HepG2 (cell line): ENCODE results near the gene AMOTL2. TPM values are rescaled to one million over a fixed set of nuclear protein-coding genes. Genes with fewer than 3 reads are reported as not detected.

Experiments
- CSRNP1 ChIP-seq: sonication (generic); formaldehyde crosslinking; IDR thresholded peaks from 2 replicates; pipeline ENCODE4 v1.8.1; 2023; ENCODE audit warnings: mild to moderate bottlenecking, missing genetic modification reagents
- DPF2 ChIP-seq: sonication (generic); formaldehyde crosslinking; IDR thresholded peaks from 2 replicates; pipeline ENCODE4 v1.4.0; 2020; ENCODE audit warnings: mild to moderate bottlenecking, low read depth, missing genetic modification reagents, borderline replicate concordance
- DZIP1 ChIP-seq: sonication (generic); formaldehyde crosslinking; IDR thresholded peaks from 2 replicates; pipeline ENCODE4 v1.5.0; 2020; ENCODE audit warnings: mild to moderate bottlenecking, missing genetic modification reagents
- EEA1 ChIP-seq: sonication (generic); formaldehyde crosslinking; IDR thresholded peaks from 2 replicates; pipeline ENCODE4 v1.5.1; 2020; ENCODE audit warnings: mild to moderate bottlenecking, missing genetic modification reagents, borderline replicate concordance
- ELK4 ChIP-seq: sonication (generic); formaldehyde crosslinking; IDR thresholded peaks from 2 replicates; pipeline ENCODE4 v1.9.0; 2021; ENCODE audit warnings: missing genetic modification reagents, borderline replicate concordance
- FOXJ3 ChIP-seq: sonication (generic); formaldehyde crosslinking; IDR thresholded peaks from 2 replicates; pipeline ENCODE4 v1.4.0; 2020; ENCODE audit warnings: missing genetic modification reagents, mild to moderate bottlenecking, borderline replicate concordance
- KDM6A ChIP-seq: IDR thresholded peaks from 2 replicates; pipeline ENCODE4 v1.6.1; 2016; ENCODE audit warnings: low read depth
- MAFK ChIP-seq, 2 experiments: IDR thresholded peaks in 1 of 2; conservative IDR thresholded peaks in 1 of 2; 2 replicates each; pipeline ENCODE4 v1.6.1; 2011; ENCODE audit warnings: improper control_type of control experiment in 2 of 2, low read length in 2 of 2
- NCOA2 ChIP-seq: sonication (generic); formaldehyde crosslinking; IDR thresholded peaks from 2 replicates; pipeline ENCODE4 v1.8.0; 2022; ENCODE audit warnings: inconsistent platforms
- NFIC ChIP-seq: IDR thresholded peaks from 2 replicates; pipeline ENCODE4 v1.6.1; 2012; ENCODE audit warnings: mild to moderate bottlenecking, low read length, inconsistent platforms
- NR2C2 ChIP-seq: sonication (generic); formaldehyde crosslinking; IDR thresholded peaks from 2 replicates; pipeline ENCODE4 v1.4.0; 2020; ENCODE audit warnings: missing genetic modification reagents, mild to moderate bottlenecking, moderate library complexity, borderline replicate concordance
- RFX5 ChIP-seq: IDR thresholded peaks from 2 replicates; pipeline ENCODE4 v1.6.1; 2011; ENCODE audit warnings: low read depth, low read length, improper control_type of control experiment
- TOE1 ChIP-seq: sonication (generic); formaldehyde crosslinking; IDR thresholded peaks from 2 replicates; pipeline ENCODE4 v1.4.0; 2020; ENCODE audit warnings: mild to moderate bottlenecking, missing genetic modification reagents
- XRCC5 ChIP-seq: fragments of 200-400 bp; formaldehyde crosslinking; optimal IDR thresholded peaks from 2 replicates; pipeline ENCODE3; 2017; ENCODE audit warnings: mild to moderate bottlenecking, low read length
- ZBTB8A ChIP-seq: sonication (generic); formaldehyde crosslinking; IDR thresholded peaks from 2 replicates; pipeline ENCODE4 v1.4.0; 2020; ENCODE audit warnings: mild to moderate bottlenecking, low read depth, missing genetic modification reagents, borderline replicate concordance
- ZHX1 ChIP-seq: sonication (generic); formaldehyde crosslinking; IDR thresholded peaks from 2 replicates; pipeline ENCODE4 v1.8.1; 2022; ENCODE audit warnings: low read depth, mild to moderate bottlenecking, missing genetic modification reagents
- ZNF460 ChIP-seq: sonication (generic); formaldehyde crosslinking; IDR thresholded peaks from 2 replicates; pipeline ENCODE4 v1.5.1; 2020; ENCODE audit warnings: missing genetic modification reagents, mild to moderate bottlenecking, borderline replicate concordance
- ZNF547 ChIP-seq: sonication (generic); formaldehyde crosslinking; IDR thresholded peaks from 2 replicates; pipeline ENCODE4 v1.5.1; 2020; ENCODE audit warnings: mild to moderate bottlenecking, missing genetic modification reagents
- ZNF567 ChIP-seq: sonication (generic); formaldehyde crosslinking; IDR thresholded peaks from 2 replicates; pipeline ENCODE4 v1.8.1; 2023; ENCODE audit warnings: mild to moderate bottlenecking, missing genetic modification reagents, borderline replicate concordance
- ZNF792 ChIP-seq: IDR thresholded peaks from 2 replicates; pipeline ENCODE4 v1.6.1; 2016
- ZNF841 ChIP-seq: sonication (generic); formaldehyde crosslinking; IDR thresholded peaks from 2 replicates; pipeline ENCODE4 v1.8.1; 2023; ENCODE audit warnings: missing genetic modification reagents, borderline replicate concordance
- ZSCAN12 ChIP-seq: sonication (generic); formaldehyde crosslinking; IDR thresholded peaks from 2 replicates; pipeline ENCODE4 v1.9.0; 2021; ENCODE audit warnings: mild to moderate bottlenecking, missing genetic modification reagents
- polyA plus RNA-seq, 8 experiments: library from polyadenylated mRNA; depleted of rRNA in 3 of 8; stranded (reverse) in 7 of 8; unstranded in 1 of 8; fragments of >200 nt; fragmentation: Illumina TruSeq in 4 of 8; extraction: Trizol in 4 of 8; gene quantifications; 2 replicates each; pipeline versions ENCODE4 v1.2.1 to v1.2.3, GENCODE V29; 2011 to 2016; ENCODE audit warnings: low read depth in 4 of 8, missing spikeins in 1 of 8, mixed read lengths in 1 of 8; ENCODE audit not compliant: insufficient read depth in 1 of 8
- total RNA-seq, 5 experiments: library from RNA; depleted of rRNA; stranded (reverse); fragments of >200 nt; fragmentation: Illumina TruSeq; extraction: Trizol; gene quantifications; 2 replicates each; pipeline ENCODE4 v1.2.3, GENCODE V29; 2016; ENCODE audit warnings: low read depth in 1 of 5

Gene AMOTL2
- total and polyA plus RNA-seq, 2 of the 13 experiments (the other 11 are each of a cell fraction or from before 2014, with no cell fraction given), result 17.3 to 18.5 TPM

GRCh38 chr3:134419214-134419959, 45.1 kb upstream of the AMOTL2 start (continued):
- TF ChIP-seq TOE1 (CRISPR knock-in tag) (no peak), DZIP1 (CRISPR knock-in tag) (no peak), KDM6A (peak; percentile 40; the same call in 1 of the 2 replicates), NFIC (peak; percentile 71; the same call in 1 of the 2 replicates), ZBTB8A (CRISPR knock-in tag) (no peak), ZNF567 (CRISPR knock-in tag) (no peak), CSRNP1 (no peak), ZSCAN12 (CRISPR knock-in tag) (no peak), ZNF547 (CRISPR knock-in tag) (no peak), ZNF792 (CRISPR knock-in tag) (peak; percentile 65; the same call in 1 of the 2 replicates), XRCC5 (peak; percentile 64), FOXJ3 (CRISPR knock-in tag) (peak; percentile 66; the same call in 1 of the 2 replicates), NCOA2 (CRISPR knock-in tag) (peak; percentile 86), ELK4 (CRISPR knock-in tag) (no peak), DPF2 (CRISPR knock-in tag) (no peak), ZNF841 (CRISPR knock-in tag) (no peak), EEA1 (CRISPR knock-in tag) (no peak), ZNF460 (CRISPR knock-in tag) (no peak; the same call in 1 of the 2 replicates), MAFK (conservative IDR thresholded peaks at IDR 0.05 in 1 of 2, IDR thresholded peaks at IDR 0.05 in 1 of 2; ENCODE audit: low read length in 2 of 2) (no peak), NR2C2 (peak; percentile 41; the same call in 1 of the 2 replicates), RFX5 (no peak), ZHX1 (CRISPR knock-in tag) (no peak; the same call in 1 of the 2 replicates)
